T1000 (cell line): ENCODE results near the gene CMTM6.
"Not testable (repeated sequence)": the region's sequence is repeated elsewhere in the genome, so short reads cannot be mapped to it uniquely, and the experiment has no call there.

ENCODE experiments used
- DNase-seq: peaks from one replicate; lab custom pipeline; 2025; ENCODE audit warnings: mixed read lengths; lab: John Stamatoyannopoulos, UW

Gene CMTM6

GRCh38 chr3:32502118-32502945, at the start of gene CMTM6:
TSS of gene CMTM6 (minus strand) at chr3:32502852. CDS start at chr3:32502745, 107 bp downstream.
- peak; percentile 77 for DNase-seq

DNA sequence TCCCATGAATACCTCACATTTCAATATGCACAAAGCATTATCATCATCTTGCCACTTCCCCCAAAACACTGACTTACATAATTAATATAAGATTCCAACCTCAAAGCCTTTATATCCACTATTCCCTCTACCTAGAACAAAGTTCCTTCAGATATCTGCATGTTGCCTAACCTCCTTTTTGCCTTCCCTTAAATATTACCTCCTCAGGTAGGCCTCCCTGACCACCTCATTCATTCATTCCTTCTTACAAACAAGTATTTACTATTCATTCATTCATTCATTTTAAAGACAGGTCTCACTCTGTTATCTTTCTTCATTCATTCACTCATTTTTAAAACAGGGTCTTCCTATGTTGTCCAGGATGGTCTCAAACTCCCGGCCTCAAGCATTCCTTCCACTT, 49.4 kb upstream of the CMTM6 start:
- DNase-seq: no peak

DNA sequence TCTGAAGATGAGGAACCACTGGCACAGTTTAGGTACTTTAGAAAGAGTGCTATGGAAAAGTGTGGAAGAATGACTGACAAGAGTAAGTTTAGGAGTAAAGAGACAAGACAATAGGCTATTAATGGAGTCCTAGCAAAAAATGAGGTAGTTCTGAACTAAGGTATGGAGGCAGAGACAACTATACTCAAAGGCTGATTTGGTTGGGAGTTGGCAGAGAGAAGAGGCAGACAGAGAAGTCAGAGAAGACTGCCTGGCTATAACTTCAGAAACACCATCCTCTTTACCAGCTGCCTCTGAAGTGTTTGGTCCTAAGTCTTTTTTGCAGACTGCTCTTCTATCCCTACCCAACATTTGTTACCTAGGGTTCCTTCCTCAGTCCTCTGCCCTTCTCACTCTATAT, 48.8 kb upstream of the CMTM6 start:
- DNase-seq: no peak

GRCh38 chr3:32551087-32551486, 48.4 kb upstream of the CMTM6 start:
- DNase-seq: no peak

- no peak for DNase-seq
Observed at GRCh38 chr3:32545305-32545704, 42.7 kb upstream of the CMTM6 start.

DNA sequence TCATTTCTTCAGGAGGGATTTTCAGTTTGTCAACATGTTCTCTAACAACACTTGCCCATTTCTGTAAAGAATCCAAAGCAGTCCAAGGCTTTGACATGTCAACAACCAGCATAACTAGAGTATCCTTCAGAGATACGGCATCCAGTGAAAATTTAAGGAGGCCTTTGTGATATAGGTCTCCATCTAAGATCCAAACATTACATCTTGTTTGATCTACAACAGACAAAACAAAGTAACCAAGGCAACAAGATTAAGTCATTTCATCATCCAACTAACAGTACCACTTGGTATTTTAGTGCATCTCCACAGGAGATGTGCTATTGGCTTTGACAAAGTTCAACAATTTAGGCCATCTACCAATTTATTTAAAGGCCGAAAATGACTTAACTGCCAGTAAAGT, 42.2 kb upstream of the CMTM6 start:
- no peak for DNase-seq

DNA sequence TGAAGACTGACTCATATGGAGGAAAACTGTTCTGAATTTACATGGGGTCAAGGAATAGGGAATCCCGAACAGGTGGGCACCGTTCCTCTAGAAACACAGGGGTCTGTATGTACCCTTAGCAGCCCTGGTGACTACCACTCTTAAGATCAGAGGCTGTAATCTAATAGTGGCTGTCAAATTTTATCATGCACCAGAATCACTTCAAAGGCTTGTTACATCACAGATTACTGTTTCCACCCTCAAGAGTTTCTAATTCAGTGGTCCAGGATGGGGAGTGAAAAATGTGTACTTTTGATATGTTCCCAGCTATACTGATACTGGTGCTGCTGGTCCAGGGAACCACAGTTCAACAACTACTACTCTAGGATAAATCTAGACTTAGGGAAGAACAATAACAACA, 40.2 kb upstream of the CMTM6 start:
- no peak for DNase-seq

DNA sequence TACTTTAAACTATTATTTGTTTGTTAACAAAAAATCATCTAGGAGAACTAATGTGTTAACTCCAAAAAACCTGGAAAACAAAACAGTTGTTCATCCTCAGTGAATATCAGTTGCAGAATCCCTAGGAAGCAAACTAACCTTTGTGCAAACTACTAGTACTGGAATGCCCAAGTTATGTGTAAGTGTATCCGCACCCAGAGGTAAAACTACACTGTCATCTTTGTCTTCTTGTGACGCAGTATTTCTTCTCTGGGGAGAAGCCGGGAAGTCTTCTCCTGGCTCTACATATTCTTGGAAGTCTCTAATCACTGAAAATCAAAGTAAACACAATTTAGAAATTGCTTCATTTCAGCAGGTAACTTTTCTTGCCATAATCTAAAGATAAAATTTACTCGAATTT, 38.2 kb upstream of the CMTM6 start:
- DNase-seq: no peak

DNA sequence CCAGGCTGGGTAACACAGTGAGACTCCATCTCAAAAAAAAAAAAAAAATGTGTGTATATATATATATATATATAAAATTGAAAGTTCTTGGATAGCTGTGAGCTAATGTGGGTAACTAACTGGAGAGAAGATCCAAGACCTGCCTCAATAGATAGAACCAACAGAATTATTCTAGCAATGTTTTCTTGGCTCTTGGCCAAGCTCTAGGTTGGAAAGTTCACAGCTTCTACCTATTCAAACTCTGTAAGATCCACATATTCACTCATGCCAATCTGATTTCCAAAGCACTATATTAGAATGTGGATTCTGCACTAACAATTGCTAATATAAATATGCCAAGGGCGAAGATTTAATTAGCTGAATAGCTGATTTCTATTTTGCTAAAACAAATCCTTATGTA, 29.8 kb upstream of the CMTM6 start:
- DNase-seq: no peak

DNA sequence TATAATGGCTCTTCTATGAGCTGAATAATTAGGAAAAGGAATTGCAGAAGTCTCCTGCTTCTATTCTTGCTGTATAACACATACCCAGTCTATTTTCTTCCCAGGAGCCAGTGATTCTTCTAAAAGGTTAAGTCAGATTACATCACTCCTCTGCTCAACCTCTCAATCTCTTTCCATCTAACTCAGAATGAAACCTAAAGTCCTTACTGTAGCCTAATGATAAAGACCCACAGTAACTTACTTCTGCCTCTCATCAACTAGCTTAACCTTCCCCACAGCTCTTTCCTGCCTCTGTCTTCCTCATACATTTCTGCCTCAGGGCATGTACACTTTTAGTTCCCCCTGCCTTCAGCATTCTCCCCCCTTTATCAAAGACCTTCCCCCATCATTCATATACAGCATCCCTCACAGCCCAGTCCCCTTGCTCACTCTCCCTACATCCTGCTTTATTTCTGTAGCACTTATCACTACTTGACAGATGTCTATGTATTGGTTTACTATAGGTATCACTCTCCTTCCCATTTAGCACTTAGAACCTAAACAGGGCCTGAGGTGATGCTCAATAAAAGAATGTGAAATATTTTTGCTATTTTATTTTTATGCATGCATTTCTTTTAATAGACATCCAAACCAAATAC, 28.5 kb upstream of the CMTM6 start:
- no peak for DNase-seq

- DNase-seq: no peak
Observed at GRCh38 chr3:32525720-32526119, 23.1 kb upstream of the CMTM6 start.

GRCh38 chr3:32522682-32523081, 20.0 kb upstream of the CMTM6 start:
- DNase-seq: no peak

DNA sequence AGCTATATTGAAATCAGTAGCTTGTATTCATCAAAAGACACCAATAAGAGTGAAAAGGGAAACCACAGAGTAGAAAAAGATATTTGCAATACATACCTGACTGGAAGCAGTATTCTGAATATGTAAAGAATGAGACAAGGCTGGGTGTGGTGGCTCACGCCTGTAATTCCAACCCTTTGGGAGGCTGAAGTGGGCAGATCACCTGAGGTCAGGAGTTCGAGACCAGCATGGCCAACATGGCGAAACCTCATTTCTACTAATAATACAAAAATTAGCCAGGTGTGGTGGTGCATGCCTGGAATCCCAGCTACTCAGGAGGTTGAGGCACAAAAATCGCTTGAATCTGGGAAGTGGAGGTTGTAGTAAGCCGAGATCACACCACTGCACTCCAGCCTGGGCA, 16.3 kb upstream of the CMTM6 start:
- not testable (repeated sequence) for DNase-seq

- not testable (repeated sequence) for DNase-seq
Observed at GRCh38 chr3:32516751-32517150, 14.1 kb upstream of the CMTM6 start.

GRCh38 chr3:32511005-32511404, 8.4 kb upstream of the CMTM6 start:
- no peak for DNase-seq

DNA sequence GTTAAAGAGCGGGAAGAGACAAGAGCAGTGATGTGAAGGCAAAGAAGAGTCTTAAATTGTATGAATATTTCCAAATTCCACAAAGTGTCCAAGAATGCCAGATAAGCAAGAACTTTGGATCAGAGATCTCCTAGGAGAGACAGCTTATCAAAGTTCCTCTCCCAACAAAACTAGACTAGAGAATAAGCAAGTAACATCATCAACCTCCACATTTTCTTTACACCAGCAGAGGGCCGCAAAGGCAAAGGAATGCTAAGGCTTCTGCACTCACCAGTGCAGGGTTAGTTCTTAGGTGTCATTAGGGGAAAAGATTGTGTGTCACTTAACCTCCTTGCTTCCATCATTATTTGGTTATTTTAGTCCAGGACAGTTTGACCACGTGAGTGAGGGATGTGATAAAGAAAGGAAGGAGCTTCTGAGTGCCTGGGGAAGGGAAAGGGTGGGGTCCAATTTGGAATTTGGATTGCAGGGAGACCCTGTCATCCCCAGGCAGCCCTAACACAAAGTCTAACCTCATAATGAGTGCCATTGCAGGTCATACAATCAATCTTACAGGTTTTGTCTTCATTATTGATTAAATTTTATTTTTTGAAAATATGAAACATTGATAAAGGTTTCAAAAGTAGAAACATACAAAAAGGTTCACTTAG, 7.5 kb upstream of the CMTM6 start:
- DNase-seq: peak; percentile 16

DNA sequence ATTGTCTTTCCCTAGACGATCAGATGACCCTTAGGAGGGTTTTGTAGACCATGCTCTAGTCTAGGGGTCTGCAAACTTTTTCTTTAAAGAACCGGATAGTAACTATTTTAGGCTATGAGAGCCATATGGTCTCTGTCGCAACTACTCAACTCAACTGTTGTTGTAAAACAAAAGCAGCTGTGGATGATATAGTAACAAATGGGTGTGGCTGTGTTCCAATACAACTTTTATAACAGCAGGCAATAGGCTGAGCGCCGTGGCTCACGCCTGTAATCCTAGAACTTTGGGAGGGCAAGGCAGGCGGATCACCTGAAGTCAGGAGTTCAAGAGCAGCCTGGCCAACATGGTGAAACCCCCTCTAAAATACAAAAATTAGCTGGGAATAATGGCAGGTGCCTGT, 6.1 kb upstream of the CMTM6 start:
- DNase-seq: no peak

DNA sequence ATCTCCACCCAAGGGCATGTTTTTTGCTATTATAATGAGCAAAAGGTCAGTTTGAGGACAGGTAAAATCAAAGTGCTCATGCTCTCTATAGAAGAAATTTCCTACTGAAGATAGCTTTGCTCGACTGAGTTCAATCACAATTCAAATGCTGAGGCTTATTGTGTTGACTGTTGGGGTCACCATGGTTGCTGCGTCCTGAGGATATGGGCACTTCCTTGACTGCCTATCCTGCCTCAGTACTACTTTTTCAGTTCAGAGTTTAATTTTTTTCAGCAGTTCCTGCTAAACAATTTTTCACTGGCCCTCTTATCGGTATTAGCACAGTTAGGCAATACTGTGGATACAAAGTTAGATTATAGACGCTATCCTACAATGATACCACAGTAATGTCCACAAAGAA, 3.8 kb upstream of the CMTM6 start:
- DNase-seq: no peak

- DNase-seq: no peak
Observed at GRCh38 chr3:32502946-32503286, 264 bp upstream of the CMTM6 start.

GRCh38 chr3:32501783-32502117, 902 bp downstream of the CMTM6 start:
- DNase-seq: no peak

GRCh38 chr3:32500880-32501782, 1.5 kb downstream of the CMTM6 start:
- no peak for DNase-seq

DNA sequence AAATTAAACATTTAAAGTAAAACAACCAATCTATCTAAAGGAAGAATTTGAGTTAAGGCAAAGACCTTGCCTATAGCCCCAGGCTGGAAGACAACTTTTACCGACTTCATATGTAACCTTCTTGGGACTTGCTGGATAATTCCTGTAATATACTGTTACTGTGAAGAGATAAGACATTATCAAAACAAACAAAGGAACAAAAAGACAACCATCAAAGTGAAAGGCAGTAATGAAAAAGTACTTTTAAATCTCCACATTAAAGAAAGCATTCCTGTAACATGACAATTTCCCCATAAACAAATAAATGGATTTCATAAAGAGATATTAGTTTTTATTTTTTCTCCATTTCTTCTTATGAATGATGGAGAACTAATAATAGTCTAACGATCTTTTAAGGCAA, 2.4 kb downstream of the CMTM6 start:
- no peak for DNase-seq
